Measurements from ENCODE around the gene SHISA3.

GRCh38 chr4:42416017-42416416, 18.7 kb downstream of the SHISA3 start:
- no peak for TF ChIP-seq CTCF (conservative IDR thresholded peaks at IDR 0.05; ENCODE audit: low read depth, low read length)
- TF ChIP-seq EZH2 (IDR thresholded peaks at IDR 0.05; ENCODE audit: low read length, unreplicated experiment) = no peak
